Measurements from ENCODE around the gene PLXNA3. TPM values are rescaled to one million over a fixed set of nuclear protein-coding genes. Genes with fewer than 3 reads are reported as not detected.

The PLXNA3 gene
- total RNA-seq, 1 donor from 2014 or later, result 6.6 TPM

DNA sequence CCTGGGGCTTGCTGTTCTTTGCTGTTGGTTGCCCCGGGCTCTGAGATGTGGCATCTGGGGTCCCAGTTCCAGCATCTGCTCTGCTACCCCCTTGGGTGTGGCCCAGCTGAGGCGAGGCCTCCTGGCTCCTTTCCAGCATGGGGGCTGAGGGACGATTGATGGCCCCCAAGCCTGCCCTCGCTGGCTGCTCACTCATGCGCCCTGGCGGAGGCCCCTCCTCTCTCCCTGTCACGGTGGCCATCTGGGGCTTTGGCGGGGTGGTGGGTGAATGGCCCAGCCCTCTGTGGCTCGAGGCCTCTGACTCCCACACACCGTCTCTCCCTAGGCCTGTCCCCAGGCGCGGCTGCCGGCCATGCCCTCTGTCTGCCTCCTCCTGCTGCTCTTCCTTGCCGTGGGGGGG lies 1.8 kb downstream of the PLXNA3 start:
- no peak for DNase-seq

DNA sequence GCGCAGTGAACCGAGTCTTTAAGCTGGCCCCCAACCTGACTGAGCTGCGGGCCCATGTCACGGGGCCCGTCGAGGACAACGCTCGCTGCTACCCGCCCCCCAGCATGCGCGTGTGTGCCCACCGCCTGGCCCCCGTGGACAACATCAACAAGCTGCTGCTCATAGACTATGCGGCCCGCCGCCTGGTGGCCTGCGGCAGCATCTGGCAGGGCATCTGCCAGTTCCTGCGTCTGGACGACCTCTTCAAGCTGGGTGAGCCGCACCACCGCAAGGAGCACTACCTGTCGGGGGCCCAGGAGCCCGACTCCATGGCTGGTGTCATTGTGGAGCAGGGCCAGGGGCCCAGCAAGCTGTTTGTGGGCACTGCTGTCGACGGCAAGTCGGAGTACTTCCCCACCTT lies 2.2 kb downstream of the PLXNA3 start:
- DNase-seq, result no peak

DNA sequence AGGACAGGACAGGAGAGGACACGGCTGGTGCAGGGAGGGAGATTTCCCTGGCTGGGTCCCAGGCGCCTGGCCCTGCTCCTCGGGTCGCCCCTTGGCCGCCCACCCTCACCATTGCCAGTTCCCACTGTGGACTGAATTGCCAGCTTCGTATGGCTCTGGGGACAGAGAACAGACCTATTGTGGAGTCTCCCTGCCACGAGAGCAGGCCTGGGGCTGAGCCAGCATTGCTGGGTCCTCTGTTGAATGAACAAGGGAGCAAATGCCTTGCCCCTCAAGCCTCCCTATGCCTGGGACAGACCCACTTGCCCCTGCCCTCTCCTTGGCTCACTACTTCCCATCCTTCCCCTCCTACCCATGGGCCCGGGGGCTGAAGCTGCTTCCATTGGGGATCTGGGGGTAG lies 4.3 kb downstream of the PLXNA3 start:
- DNase-seq, result no peak

DNA sequence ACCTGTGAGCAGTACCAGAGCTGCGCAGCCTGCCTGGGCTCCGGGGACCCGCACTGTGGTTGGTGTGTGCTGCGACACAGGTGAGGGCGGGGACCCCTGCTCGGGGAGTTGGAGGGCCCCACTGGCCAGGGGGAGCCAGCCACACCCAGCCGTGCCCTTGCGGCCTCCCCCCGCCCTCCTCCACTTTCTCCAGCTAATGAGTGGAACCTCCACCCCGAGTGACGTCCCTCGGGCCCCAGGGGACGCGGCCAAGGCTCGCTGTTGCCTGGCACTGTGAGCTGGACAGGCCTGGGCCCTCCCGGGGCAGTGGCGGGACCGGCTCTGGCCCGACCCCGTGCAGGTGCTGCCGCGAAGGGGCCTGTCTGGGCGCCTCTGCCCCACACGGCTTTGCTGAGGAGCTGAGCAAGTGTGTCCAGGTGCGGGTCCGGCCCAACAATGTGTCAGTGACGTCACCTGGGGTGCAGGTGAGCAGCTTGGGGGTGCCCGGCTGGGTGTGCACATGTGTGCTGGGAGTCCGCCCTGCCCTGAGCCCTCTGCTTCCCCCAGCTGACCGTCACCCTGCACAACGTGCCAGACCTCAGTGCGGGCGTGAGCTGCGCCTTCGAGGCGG lies 5.6 kb downstream of the PLXNA3 start:
- DNase-seq, result no peak

DNA sequence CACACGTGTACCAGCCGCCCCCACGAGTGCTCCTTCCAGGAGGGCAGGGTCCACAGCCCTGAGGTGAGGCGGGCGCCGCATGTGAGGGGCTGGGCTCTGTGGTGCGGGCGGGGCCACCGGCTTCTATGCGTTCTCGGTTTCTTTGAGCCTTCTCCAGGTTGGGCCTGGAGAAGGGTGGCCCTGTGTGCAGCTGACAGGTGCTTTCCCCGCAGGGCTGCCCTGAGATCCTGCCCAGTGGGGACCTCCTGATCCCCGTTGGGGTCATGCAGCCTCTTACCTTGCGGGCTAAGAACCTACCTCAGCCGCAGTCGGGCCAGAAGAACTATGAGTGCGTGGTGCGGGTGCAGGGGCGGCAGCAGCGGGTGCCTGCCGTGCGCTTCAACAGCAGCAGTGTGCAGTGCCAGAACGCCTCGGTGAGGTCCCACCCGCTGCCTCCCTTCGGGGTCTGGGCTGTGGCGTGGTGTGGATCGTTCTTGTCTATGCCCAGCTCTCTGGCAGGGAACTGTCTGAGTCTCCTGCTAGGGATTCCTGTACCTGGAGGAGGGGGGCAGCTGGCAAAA lies 6.8 kb downstream of the PLXNA3 start:
- no peak for DNase-seq

DNA sequence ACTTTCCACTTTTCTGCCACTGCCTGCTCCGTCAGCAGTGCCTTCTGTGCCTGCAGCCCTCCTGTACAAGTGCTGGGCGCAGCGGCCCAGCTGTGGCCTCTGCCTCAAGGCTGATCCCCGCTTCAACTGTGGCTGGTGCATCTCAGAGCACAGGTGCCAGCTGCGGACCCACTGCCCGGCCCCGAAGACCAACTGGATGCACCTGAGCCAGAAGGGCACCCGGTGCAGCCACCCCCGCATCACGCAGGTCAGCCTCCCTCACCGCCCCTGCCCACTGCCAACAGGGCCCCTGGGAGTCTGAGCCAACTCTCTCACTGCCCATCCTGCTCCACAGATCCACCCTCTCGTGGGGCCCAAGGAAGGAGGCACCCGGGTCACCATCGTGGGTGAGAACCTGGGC lies 7.5 kb downstream of the PLXNA3 start:
- DNase-seq, result no peak

DNA sequence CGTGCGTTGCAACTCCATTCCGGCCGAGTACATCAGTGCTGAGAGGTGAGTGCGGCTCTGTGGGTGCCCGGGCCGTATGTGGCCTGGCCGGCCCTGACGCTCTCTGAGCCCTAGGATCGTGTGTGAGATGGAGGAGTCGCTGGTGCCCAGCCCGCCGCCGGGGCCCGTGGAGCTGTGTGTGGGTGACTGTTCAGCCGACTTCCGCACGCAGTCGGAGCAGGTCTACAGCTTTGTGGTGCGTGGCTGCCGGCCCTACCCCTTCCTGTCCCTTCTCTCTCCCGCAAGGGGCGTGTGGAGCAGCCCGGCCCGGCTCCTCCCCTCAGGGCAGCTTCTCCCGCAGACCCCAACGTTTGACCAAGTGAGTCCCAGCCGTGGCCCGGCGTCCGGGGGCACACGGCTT lies 8.0 kb downstream of the PLXNA3 start:
- DNase-seq, result no peak

DNA sequence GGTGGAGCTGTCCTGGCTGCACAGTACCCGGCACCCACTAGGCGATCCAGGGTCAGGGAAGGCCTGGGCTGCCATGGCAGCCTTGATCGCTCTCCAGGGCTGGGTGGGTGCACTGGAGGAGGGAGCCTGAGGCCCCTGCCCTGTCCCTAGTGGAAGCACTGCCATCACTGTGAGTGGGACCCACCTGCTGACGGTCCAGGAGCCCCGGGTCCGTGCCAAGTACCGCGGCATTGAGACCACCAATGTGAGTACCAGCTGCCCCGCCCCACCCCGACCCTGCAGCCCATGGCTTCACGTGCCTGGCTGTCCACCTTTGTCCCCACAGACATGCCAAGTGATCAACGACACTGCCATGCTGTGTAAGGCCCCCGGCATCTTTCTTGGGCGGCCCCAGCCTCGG lies 8.8 kb downstream of the PLXNA3 start:
- DNase-seq, result no peak

DNA sequence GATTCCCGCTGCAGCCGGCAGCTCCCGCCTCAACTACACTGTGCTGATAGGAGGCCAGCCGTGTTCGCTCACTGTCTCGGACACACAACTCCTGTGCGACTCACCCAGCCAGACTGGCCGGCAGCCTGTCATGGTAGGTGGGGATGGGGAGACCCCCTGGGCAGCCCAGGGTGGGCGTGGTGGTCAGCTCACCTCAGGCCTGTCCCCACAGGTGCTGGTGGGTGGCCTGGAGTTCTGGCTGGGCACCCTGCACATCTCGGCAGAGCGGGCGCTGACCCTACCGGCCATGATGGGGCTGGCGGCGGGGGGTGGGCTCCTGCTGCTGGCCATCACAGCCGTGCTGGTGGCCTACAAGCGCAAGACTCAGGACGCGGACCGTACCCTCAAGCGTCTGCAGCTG lies 9.5 kb downstream of the PLXNA3 start:
- DNase-seq, result no peak

DNA sequence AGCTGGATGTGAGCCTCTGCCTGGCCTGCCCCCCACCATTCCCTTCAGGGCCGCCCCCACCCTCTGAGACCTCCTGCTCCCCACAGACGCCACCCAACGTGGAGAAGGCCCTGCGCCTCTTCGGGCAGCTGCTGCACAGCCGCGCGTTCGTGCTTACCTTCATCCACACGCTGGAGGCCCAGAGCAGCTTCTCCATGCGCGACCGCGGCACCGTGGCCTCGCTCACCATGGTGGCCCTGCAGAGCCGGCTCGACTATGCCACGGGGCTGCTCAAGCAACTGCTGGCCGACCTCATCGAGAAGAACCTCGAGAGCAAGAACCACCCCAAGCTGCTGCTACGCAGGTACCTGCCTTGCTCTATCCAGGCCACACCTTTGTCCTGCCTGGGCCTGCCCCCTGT lies 10.1 kb downstream of the PLXNA3 start:
- no peak for DNase-seq

DNA sequence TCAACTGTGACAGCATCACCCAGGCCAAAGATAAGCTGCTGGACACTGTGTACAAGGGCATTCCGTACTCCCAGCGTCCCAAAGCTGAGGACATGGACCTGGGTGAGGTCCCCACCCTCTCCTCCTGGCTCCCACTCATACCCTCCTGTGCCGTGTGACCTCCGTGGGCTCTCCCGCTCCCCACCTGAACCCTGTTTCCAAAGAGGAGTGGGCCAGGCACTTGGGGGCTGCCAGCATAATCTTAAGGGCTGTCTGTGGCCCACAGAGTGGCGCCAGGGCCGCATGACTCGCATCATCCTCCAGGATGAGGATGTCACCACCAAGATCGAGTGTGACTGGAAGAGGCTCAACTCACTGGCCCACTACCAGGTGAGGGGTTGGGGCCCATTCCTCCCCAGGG lies 11.0 kb downstream of the PLXNA3 start:
- no peak for DNase-seq

DNA sequence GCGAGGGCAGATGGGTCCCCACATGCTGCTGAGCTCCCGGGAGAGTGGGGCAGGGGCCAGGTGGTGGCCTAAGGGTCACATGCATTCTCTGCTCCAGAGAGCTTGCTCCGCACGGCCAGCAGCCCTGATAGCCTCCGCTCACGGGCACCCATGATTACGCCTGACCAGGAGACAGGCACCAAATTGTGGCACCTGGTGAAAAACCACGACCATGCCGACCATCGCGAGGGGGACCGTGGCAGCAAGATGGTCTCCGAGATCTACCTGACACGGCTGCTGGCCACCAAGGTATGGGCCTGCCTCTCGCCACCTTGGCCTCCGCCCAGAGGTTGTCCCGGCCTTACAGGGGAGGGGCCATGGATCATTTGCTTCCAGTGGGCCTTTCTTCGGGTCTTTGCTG lies 11.8 kb downstream of the PLXNA3 start:
- no peak for DNase-seq

DNA sequence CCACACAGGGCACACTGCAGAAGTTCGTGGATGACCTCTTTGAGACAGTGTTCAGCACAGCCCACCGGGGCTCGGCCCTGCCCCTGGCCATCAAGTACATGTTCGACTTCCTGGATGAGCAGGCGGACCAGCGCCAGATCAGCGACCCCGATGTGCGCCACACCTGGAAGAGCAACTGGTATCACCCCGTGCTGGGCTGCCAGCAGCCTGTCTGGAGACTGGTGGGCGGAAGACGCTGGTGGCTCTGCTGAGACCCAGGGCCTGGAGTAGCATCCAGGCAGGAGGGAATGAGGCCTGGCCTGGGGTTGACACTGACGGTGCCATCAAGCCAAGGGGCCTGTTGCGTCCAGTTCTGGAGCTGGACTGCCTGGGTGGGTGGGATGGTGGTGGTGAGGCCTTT lies 12.4 kb downstream of the PLXNA3 start:
- DNase-seq, result no peak

DNA sequence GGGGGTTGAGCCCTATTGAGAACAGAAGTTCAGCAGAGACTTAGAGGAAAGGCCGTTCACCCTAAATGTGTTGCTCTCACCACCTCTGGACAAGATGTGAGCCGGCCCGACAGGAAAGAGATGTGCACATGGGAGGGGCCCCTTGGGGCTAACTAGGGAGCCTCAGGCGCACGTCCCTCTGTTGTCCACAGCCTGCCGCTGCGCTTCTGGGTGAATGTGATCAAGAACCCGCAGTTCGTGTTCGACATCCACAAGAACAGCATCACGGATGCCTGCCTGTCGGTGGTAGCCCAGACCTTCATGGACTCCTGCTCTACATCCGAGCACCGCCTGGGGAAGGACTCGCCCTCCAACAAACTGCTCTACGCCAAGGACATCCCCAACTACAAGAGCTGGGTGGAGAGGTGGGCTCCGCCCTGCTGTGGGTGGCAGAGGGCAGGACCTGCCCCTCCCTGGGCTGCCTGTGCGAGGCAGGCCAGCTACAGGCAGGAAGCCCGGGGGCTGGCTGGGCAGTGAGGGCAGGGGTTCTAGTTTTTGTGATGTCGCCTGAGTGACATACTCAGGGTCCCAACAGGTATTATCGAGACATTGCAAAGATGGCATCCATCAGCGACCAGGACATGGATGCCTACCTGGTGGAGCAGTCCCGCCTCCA lies 13.0 kb downstream of the PLXNA3 start:
- DNase-seq, result no peak

DNA sequence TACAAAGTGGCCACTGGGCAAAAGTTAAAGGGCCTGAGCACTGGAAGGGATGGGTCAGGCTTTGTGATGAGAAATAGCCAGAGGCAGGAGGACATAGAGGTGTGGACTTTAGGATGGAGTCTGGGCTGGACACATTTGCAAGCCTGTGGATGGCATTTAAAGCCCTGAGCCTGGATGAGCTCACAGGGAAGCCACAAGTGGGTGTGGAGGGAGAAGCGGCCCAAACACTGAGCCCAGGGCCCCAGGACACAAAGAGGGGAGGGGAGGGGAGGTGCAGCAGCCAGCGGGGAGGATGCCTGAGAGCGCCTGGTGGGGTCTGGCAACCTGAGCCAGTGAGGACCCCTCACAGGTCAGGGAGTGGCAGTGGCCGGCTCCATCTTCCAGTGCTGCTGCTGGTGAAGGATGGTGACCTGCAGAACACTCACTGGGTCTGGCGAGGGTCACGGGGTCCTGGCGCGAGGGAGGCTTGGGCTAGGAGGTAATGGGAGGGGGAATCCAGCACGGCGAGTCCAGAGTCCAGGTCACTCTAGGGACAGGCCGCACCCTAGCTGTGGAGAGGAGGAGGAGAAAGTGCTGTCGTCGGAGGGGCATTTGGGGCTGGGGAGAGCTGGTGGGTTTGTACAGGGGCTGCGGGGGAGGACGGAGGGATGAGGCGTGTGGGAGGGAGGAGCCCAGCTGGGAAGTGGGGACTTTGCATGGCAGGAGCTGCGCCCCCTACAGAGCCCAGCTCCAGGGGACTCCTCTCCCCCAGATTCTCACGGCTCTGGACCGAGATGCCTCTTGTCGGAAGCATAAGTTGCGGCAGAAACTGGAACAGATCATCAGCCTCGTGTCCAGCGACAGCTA lies 14.0 kb downstream of the PLXNA3 start:
- DNase-seq, result no peak

DNA sequence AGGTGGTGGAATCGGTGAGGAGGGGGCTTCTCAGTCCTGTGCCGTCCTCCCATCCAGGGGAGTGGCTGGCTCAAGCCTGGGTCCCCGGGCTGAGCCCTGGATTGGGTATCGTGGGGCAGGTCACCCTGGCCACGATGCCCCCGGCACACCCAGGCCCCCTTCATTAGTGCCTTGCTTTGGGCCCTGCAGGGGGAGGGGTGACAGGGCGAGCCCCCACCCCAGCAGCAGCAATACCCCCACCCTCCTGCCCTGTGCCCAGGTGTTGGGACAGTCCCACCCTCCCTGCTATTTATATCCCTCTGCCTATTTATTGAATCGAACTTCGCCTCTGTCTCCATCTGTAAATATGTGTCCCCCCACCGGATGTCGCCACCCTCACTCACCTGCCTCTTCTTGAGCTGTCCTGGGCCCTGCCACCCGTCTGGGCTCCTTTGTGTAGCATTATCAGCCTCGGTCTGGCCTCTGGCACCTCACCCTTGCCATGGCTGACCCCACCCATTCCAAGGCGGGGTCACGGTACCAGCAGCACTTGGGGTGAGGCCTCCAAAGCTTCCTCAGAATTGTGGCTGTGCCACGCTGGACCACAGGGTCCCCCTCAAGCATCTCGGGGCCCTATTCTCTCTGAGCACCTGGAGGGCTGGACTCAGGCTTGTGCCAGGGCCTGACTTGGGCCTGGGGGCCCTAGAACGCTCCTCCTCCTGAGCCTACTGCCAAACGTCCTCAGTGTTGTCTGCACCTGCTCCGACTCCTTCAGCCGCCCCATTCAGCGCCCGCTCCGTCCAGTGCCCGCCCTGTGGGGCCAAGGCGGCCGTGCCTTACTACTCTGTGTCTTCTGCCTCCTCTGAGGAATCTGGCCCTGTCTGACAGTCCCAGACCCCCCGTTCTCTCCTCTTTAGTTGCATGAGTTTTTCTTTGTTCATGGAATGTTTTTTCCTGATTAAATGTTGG lies 14.9 kb downstream of the PLXNA3 start:
- no peak for DNase-seq

DNA sequence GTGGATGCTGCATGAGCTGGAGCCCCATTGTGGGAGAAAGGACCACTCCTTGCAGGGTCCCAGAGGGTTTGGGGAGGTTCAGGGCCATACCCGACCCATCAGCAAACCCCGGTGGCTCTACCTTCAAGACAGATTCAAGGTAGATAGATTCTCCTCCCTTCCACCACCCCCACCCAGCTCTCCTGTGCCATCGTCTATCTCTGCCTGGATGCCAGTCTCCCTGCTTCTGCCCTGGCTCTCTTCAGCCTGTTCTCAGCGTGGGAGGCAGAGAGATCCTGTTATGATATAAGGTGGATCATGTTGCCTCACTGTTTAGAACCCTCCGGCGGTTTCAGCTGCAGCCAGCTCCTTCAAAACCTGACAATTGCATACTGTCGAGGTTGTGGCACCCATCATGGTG lies 15.6 kb downstream of the PLXNA3 start:
- no peak for DNase-seq

DNA sequence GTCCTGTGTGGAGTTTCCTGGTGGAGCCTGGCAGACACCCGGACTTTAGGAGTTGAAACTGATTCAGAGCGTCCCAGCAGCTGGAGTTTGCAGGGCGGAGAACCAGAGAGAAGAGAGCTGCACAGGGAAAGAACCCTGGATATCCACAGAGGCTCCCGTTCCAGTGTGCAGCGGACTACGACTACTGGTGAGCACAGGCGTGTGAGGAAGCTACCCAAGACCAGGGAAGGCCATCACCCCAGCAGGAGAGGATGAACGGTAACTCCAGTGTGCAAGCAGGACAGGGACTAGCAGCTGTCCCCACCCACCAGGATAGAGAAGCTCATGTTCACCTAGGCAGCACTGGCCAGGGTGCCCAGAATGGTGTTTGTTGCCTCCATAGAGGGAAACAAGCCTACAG lies 18.7 kb downstream of the PLXNA3 start:
- DNase-seq, result no peak

DNA sequence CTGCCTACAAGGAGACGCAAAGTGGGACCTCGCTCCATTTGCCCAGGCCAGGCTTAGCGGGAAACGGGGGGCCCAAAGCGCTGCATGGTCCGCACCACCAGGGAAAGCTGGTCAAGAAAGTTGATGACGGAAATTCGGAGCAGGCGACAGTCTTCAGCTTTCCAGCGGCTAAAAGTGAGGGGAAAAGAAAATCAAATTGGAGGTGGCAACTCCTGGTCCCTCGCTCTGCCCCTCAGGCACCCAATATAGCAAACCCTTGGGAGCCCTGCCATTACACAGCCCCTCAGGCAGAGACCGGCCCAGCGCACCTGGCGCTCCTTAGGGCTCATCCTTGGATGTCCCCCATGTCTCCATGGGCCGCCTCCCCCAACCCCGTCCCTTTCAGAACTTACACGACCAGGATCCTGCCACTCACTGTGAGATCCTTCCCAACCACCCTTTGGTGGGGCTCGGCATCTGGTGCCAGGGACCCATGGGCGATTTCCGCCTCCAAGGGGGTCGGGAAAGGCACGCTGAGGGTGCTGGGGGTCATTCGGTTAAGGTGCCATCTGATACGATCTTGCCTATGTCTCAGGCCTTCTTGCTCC lies 19.9 kb downstream of the PLXNA3 start:
- no peak for DNase-seq

DNA sequence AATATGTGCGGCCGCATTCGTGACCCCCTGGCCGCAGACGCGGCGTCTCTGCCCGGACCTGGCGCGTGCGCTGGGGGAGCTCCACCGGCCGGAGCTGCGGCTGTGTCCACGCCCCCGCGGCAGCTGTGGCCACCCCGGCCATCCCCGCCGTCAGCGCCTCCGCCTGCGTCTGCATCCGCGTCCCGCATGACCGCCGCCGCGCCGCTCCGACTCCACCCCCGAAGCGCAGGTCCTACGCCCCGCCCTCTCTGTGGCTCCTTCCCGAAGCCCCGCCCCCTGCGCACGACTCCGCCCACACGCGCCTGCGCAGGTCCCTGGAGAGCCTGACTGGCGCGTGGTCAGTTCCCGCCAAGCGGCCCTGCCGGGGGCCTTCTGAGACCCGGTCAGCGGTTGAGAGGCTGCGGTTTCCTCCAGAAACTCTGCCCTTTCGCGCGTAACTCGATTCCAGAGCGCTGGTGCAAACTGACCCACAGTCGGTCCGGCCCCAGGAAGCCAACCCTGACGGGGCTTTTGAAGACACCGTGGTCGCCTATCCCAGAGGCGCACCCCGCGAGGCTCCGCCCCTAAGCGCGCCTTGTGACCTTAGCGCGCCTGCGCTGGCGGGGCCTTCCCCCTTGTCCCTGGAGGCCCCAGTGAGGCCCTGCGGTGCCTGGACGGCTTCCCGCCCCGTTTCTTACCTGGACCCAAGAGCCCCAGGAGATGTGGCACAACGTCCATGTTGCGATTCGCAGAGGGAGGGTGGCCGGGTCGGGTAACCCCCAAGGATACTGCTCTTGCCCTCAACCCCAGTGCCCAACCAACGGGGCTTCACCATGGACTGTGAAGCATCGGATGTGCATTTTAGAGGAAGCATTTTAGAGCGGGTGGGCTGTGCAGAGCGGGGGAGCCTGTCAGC lies 20.9 kb downstream of the PLXNA3 start, which contains the start of gene LAGE3:
LAGE3 (minus strand) TSS at position 554 of the 895 bp plus-strand sequence; CDS start at position 188, 366 bp downstream.
- peak; percentile 94 for DNase-seq

DNA sequence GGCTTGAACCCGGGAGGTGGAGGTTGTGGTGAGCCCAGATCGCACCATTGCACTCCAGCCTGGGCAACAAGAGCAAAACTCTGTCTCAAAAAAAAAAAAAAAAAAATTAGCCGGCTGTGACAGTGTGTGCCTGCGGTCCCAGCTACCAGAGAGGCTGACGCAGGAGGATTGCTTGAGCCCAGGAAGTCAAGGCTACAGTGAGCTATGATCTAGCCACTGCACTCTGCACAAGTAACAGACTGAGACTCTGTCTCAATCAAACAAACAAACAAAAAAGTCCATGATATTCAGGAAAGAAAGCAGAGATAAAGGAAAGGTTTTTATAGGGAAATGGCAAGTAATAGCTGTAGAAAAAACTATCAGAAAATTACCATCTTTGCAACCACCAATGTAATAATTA lies 23.1 kb downstream of the PLXNA3 start:
- no peak for DNase-seq

Measured in dermis blood vessel endothelial cell (primary cell).